HepG2 (cell line): ENCODE data around the gene SMARCD1. TPM values are rescaled to one million over a fixed set of nuclear protein-coding genes. Genes with fewer than 3 reads are reported as not detected.

Experiments used
- ARNT2 ChIP-seq: sonication (generic); formaldehyde crosslinking; IDR thresholded peaks from 2 replicates; pipeline ENCODE4 v1.8.0; 2022; ENCODE audit warnings: mild to moderate bottlenecking, low read depth, missing genetic modification reagents, moderate library complexity
- ELF1 ChIP-seq: sonication (generic); formaldehyde crosslinking; IDR thresholded peaks from 2 replicates; pipeline ENCODE4 v1.4.0; 2020; ENCODE audit warnings: missing genetic modification reagents
- HNRNPH1 ChIP-seq: fragments of 200-400 bp; formaldehyde crosslinking; optimal IDR thresholded peaks from 2 replicates; pipeline ENCODE3; 2017; ENCODE audit warnings: mild to moderate bottlenecking, low read depth, low read length
- HNRNPK ChIP-seq: fragments of 200-400 bp; formaldehyde crosslinking; IDR thresholded peaks from 2 replicates; pipeline ENCODE4 v1.6.1; 2018; ENCODE audit warnings: low read length, low read depth, moderate library complexity, mild to moderate bottlenecking; ENCODE audit not compliant: poor library complexity, severe bottlenecking
- KAT7 ChIP-seq: IDR thresholded peaks from 2 replicates; pipeline ENCODE4 v1.6.1; 2018; ENCODE audit warnings: borderline replicate concordance, missing compliant biosample characterization
- KLF12 ChIP-seq: sonication (generic); formaldehyde crosslinking; IDR thresholded peaks from 2 replicates; pipeline ENCODE4 v1.4.0; 2020; ENCODE audit warnings: missing genetic modification reagents, borderline replicate concordance
- MAFK ChIP-seq, 2 experiments: IDR thresholded peaks in 1 of 2; conservative IDR thresholded peaks in 1 of 2; 2 replicates each; pipeline ENCODE4 v1.6.1; 2011; ENCODE audit warnings: improper control_type of control experiment in 2 of 2, low read length in 2 of 2
- MED1 ChIP-seq: sonication (generic); formaldehyde crosslinking; IDR thresholded peaks from 2 replicates; pipeline ENCODE4 v1.4.0; 2020; ENCODE audit warnings: missing genetic modification reagents
- MIXL1 ChIP-seq: IDR thresholded peaks from 2 replicates; pipeline ENCODE4 v1.6.1; 2016
- NBN ChIP-seq: fragments of 450-650 bp; conservative IDR thresholded peaks from 2 replicates; pipeline ENCODE4 v1.6.1; 2017
- NFRKB ChIP-seq: fragments of 450-650 bp; IDR thresholded peaks from 2 replicates; pipeline ENCODE4 v1.6.1; 2017
- NR3C1 ChIP-seq: sonication (generic); formaldehyde crosslinking; IDR thresholded peaks from 2 replicates; pipeline ENCODE4 v1.4.0; 2020; ENCODE audit warnings: missing genetic modification reagents
- PHF20 ChIP-seq: sonication (generic); formaldehyde crosslinking; IDR thresholded peaks from 2 replicates; pipeline ENCODE4 v1.5.0; 2020; ENCODE audit warnings: mild to moderate bottlenecking, missing genetic modification reagents
- SNAI1 ChIP-seq: sonication (generic); formaldehyde crosslinking; IDR thresholded peaks from 2 replicates; pipeline ENCODE4 v1.5.0; 2020; ENCODE audit warnings: mild to moderate bottlenecking, missing genetic modification reagents, borderline replicate concordance
- TEAD2 ChIP-seq: sonication (generic); formaldehyde crosslinking; IDR thresholded peaks from 2 replicates; pipeline ENCODE4 v1.9.0; 2021; ENCODE audit warnings: missing genetic modification reagents
- ZNF160 ChIP-seq: sonication (generic); formaldehyde crosslinking; IDR thresholded peaks from 2 replicates; pipeline ENCODE4 v1.8.0; 2022; ENCODE audit warnings: mild to moderate bottlenecking, inconsistent platforms, missing genetic modification reagents
- ZNF350 ChIP-seq: sonication (generic); formaldehyde crosslinking; IDR thresholded peaks from 2 replicates; pipeline ENCODE4 v1.4.0; 2020; ENCODE audit warnings: mild to moderate bottlenecking, low read depth, missing genetic modification reagents, borderline replicate concordance
- ZNF549 ChIP-seq: sonication (generic); formaldehyde crosslinking; IDR thresholded peaks from 2 replicates; pipeline ENCODE4 v1.5.0; 2020; ENCODE audit warnings: missing genetic modification reagents
- ZNF737 ChIP-seq: sonication (generic); formaldehyde crosslinking; IDR thresholded peaks from 2 replicates; pipeline ENCODE4 v1.5.0; 2020; ENCODE audit warnings: missing genetic modification reagents, mild to moderate bottlenecking, borderline replicate concordance
- ZNF782 ChIP-seq: sonication (generic); formaldehyde crosslinking; IDR thresholded peaks from 2 replicates; pipeline ENCODE4 v1.4.0; 2020; ENCODE audit warnings: missing genetic modification reagents, mild to moderate bottlenecking, borderline replicate concordance
- ZNF790 ChIP-seq: sonication (generic); formaldehyde crosslinking; IDR thresholded peaks from 2 replicates; pipeline ENCODE4 v1.8.0; 2022; ENCODE audit warnings: missing genetic modification reagents, mild to moderate bottlenecking, borderline replicate concordance
- ZSCAN12 ChIP-seq: sonication (generic); formaldehyde crosslinking; IDR thresholded peaks from 2 replicates; pipeline ENCODE4 v1.9.0; 2021; ENCODE audit warnings: mild to moderate bottlenecking, missing genetic modification reagents
- ZSCAN20 ChIP-seq: sonication (generic); formaldehyde crosslinking; IDR thresholded peaks from 2 replicates; pipeline ENCODE4 v1.4.0; 2020; ENCODE audit warnings: missing genetic modification reagents, mild to moderate bottlenecking, borderline replicate concordance
- polyA plus RNA-seq, 8 experiments: library from polyadenylated mRNA; depleted of rRNA in 3 of 8; stranded (reverse) in 7 of 8; unstranded in 1 of 8; fragments of >200 nt; fragmentation: Illumina TruSeq in 4 of 8; extraction: Trizol in 4 of 8; gene quantifications; 2 replicates each; pipeline versions ENCODE4 v1.2.1 to v1.2.3, GENCODE V29; 2011 to 2016; ENCODE audit warnings: low read depth in 4 of 8, missing spikeins in 1 of 8, mixed read lengths in 1 of 8; ENCODE audit not compliant: insufficient read depth in 1 of 8
- total RNA-seq, 5 experiments: library from RNA; depleted of rRNA; stranded (reverse); fragments of >200 nt; fragmentation: Illumina TruSeq; extraction: Trizol; gene quantifications; 2 replicates each; pipeline ENCODE4 v1.2.3, GENCODE V29; 2016; ENCODE audit warnings: low read depth in 1 of 5
- TF ChIP-seq, protein P1 (sequence below), 2 experiments: sonication (generic) in 1 of 2; formaldehyde crosslinking in 1 of 2; IDR thresholded peaks; 2 replicates each; pipeline versions ENCODE4 v1.5.1 to v1.6.1; 2011 to 2020; ENCODE audit warnings: borderline replicate concordance in 1 of 2, low read depth in 1 of 2, low read length in 1 of 2, mild to moderate bottlenecking in 1 of 2, missing genetic modification reagents in 1 of 2, moderate library complexity in 1 of 2
- TF ChIP-seq, protein P2 (sequence below): sonication (generic); formaldehyde crosslinking; IDR thresholded peaks from 2 replicates; pipeline ENCODE4 v1.4.0; 2020; ENCODE audit warnings: mild to moderate bottlenecking, missing genetic modification reagents
- TF ChIP-seq, protein P3 (sequence below): sonication (generic); formaldehyde crosslinking; IDR thresholded peaks from 2 replicates; pipeline ENCODE4 v1.8.0; 2022; ENCODE audit warnings: mild to moderate bottlenecking, missing genetic modification reagents; ENCODE audit not compliant: insufficient replicate concordance

SMARCD1 gene
- total and polyA plus RNA-seq, 2 of the 13 experiments (the other 11 are each of a cell fraction or from before 2014, with no cell fraction given), result 51.7 to 54.6 TPM

DNA sequence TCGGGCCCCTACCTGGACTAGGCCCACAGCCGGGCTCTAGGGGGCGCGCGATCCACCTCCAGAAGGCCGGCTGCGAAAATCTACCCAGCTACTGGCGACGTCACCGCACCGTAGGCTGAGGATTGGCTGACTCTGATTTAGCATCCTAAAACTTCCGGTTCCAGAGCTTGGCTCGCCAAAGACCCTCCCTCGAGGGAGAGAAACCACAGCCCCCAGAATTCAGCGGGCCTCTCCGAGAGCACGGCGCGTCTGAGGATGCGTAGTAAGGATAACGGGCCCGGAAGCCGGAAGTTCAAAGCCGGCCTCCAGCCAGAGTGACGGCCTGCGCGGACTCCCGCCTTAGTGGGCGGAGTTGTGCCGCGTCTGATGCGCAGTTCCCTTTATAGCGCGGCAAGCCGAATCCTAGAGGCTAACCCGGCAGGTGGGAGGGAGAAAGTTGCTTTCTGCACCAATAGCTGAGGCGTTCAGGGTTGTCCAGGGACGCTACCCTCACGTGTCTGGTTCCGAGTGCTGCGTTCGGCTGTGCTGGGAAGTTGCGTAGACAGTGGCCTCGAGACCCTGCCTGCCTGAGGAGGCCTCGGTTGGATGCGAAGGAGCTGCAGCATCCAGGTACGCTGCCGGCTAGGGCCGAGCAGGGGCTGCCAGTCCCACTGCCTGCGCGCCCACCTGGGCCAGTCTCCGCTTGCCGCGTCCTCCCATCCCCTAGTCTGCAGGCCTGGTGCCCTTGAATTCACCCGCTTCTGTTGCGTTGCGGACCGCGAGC lies 26.7 kb downstream of the SMARCD1 start, which contains the start of gene COX14 (continued):
- TF ChIP-seq, protein P1, sequence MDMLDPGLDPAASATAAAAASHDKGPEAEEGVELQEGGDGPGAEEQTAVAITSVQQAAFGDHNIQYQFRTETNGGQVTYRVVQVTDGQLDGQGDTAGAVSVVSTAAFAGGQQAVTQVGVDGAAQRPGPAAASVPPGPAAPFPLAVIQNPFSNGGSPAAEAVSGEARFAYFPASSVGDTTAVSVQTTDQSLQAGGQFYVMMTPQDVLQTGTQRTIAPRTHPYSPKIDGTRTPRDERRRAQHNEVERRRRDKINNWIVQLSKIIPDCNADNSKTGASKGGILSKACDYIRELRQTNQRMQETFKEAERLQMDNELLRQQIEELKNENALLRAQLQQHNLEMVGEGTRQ (IDR thresholded peaks at IDR 0.05; ENCODE audit: low read depth, low read length), result peak; percentile 92
- TF ChIP-seq, protein P1 (CRISPR knock-in tag; IDR thresholded peaks at IDR 0.05; ENCODE audit: borderline replicate concordance), result peak; percentile 89; the same call in 1 of the 2 replicates
- TF ChIP-seq, protein P2, sequence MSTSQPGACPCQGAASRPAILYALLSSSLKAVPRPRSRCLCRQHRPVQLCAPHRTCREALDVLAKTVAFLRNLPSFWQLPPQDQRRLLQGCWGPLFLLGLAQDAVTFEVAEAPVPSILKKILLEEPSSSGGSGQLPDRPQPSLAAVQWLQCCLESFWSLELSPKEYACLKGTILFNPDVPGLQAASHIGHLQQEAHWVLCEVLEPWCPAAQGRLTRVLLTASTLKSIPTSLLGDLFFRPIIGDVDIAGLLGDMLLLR (CRISPR knock-in tag), result peak; percentile 74; the same call in 1 of the 2 replicates
- TF ChIP-seq ZSCAN20 (CRISPR knock-in tag) (peak; percentile 68; the same call in 1 of the 2 replicates), MED1 (CRISPR knock-in tag) (peak; percentile 51), HNRNPH1 (no peak), ZNF350 (peak; percentile 86), NR3C1 (CRISPR knock-in tag) (no peak), KLF12 (CRISPR knock-in tag) (no peak), ZNF790 (CRISPR knock-in tag) (0 out of 2 replicates have a peak, but pooled peaks have one; percentile 46), KAT7 (peak; percentile 94), SNAI1 (CRISPR knock-in tag) (no peak), ZNF160 (peak; percentile 65; the same call in 1 of the 2 replicates), PHF20 (CRISPR knock-in tag) (peak; percentile 83), ZNF737 (CRISPR knock-in tag) (0 out of 2 replicates have a peak, but pooled peaks have one; percentile 88), TEAD2 (CRISPR knock-in tag) (peak; percentile 33; the same call in 1 of the 2 replicates), ELF1 (CRISPR knock-in tag) (peak; percentile 98), MIXL1 (no peak), ZNF782 (CRISPR knock-in tag) (peak; percentile 87), ZSCAN12 (CRISPR knock-in tag) (no peak), ARNT2 (CRISPR knock-in tag) (peak; percentile 50), ZNF549 (no peak), MAFK (conservative IDR thresholded peaks at IDR 0.05 in 1 of 2, IDR thresholded peaks at IDR 0.05 in 1 of 2; ENCODE audit: low read length in 2 of 2) (no peak), NBN (no peak), HNRNPK (no peak), NFRKB (no peak)
- TF ChIP-seq, protein P3, sequence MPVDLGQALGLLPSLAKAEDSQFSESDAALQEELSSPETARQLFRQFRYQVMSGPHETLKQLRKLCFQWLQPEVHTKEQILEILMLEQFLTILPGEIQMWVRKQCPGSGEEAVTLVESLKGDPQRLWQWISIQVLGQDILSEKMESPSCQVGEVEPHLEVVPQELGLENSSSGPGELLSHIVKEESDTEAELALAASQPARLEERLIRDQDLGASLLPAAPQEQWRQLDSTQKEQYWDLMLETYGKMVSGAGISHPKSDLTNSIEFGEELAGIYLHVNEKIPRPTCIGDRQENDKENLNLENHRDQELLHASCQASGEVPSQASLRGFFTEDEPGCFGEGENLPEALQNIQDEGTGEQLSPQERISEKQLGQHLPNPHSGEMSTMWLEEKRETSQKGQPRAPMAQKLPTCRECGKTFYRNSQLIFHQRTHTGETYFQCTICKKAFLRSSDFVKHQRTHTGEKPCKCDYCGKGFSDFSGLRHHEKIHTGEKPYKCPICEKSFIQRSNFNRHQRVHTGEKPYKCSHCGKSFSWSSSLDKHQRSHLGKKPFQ (CRISPR knock-in tag), result no peak
